Neural crest cell (in vitro differentiated cells): Measurements from ENCODE around the gene TCN1. TPM values are rescaled to one million over a fixed set of nuclear protein-coding genes. Genes with fewer than 3 reads are reported as not detected.

ENCODE experiments used
- DNase-seq: peaks from one replicate; pipeline ENCODE4 v3.0.0; 2021; ENCODE audit warnings: low read depth, mixed read lengths, low spot score
- H3K27ac Mint-ChIP-seq: one replicate; pipeline ENCODE4 v1.8.0; 2021; ENCODE audit warnings: mild to moderate bottlenecking, mixed read lengths; ENCODE audit not compliant: unreplicated experiment
- H3K27me3 Mint-ChIP-seq: 2 replicates; pipeline ENCODE4 v1.8.0; 2021; ENCODE audit warnings: low read depth, mild to moderate bottlenecking, mixed read lengths
- H3K36me3 Mint-ChIP-seq: 2 replicates; pipeline ENCODE4 v1.8.0; 2021; ENCODE audit warnings: low read depth, mild to moderate bottlenecking, mixed read lengths
- H3K4me1 Mint-ChIP-seq: 2 replicates; pipeline ENCODE4 v1.8.0; 2021; ENCODE audit warnings: mixed read lengths
- H3K4me3 Mint-ChIP-seq: one replicate; pipeline ENCODE4 v1.8.0; 2021; ENCODE audit warnings: mild to moderate bottlenecking, mixed read lengths
- H3K9me3 Mint-ChIP-seq: 2 replicates; pipeline ENCODE4 v1.8.0; 2021; ENCODE audit warnings: mixed read lengths
- total RNA-seq: library from RNA; stranded (reverse); gene quantifications from 2 replicates; pipeline ENCODE4 v1.2.1, GENCODE V29; 2021
- TF ChIP-seq, protein P1 (sequence below): fragments of 200-600 bp; sonication (generic); conservative IDR thresholded peaks from 2 replicates; pipeline ENCODE4 v1.5.0; 2021; ENCODE audit warnings: antibody characterized with exemption, mild to moderate bottlenecking

Gene TCN1
- total RNA-seq, 1 donor from 2014 or later = not detected

DNA sequence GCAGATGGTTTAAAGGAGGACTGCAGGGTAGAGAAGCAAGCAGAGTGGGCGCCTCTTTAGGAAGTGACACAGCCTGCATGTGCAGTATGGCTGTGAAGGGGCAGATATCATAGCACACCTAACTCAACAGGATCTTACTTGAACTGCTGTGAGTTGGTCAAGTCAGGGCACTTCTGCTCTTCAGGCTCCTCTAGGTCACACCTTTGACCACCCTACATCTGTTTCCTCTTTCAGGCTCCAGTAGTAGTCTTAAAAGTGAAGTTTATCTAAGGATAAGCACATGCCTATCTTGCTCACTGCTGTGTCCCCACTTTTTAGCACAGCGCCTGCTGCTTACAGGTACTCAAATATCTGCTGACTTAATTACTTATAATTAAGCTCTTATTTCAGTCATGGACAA lies 62.2 kb downstream of the TCN1 start:
- peaks cover 4% of the 10 kb centered on the region for H3K36me3 Mint-ChIP-seq
- no peaks in the 10 kb centered on the region for H3K4me1 Mint-ChIP-seq
- TF ChIP-seq, protein P1, sequence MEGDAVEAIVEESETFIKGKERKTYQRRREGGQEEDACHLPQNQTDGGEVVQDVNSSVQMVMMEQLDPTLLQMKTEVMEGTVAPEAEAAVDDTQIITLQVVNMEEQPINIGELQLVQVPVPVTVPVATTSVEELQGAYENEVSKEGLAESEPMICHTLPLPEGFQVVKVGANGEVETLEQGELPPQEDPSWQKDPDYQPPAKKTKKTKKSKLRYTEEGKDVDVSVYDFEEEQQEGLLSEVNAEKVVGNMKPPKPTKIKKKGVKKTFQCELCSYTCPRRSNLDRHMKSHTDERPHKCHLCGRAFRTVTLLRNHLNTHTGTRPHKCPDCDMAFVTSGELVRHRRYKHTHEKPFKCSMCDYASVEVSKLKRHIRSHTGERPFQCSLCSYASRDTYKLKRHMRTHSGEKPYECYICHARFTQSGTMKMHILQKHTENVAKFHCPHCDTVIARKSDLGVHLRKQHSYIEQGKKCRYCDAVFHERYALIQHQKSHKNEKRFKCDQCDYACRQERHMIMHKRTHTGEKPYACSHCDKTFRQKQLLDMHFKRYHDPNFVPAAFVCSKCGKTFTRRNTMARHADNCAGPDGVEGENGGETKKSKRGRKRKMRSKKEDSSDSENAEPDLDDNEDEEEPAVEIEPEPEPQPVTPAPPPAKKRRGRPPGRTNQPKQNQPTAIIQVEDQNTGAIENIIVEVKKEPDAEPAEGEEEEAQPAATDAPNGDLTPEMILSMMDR = no peak
- no peaks in the 10 kb centered on the region for H3K9me3 Mint-ChIP-seq
- DNase-seq = no peak
- no peak overlapping the region for H3K27ac Mint-ChIP-seq
- H3K27me3 Mint-ChIP-seq = no peaks in the 10 kb centered on the region
- no peak overlapping the region for H3K4me3 Mint-ChIP-seq

Other genes starting within 250 kb of the TCN1 start
- 35.4 and 36.6 TPM in 2 replicates for gene PATL1, start 197.4 kb downstream of the TCN1 start, total RNA-seq
- not detected in 2 replicates for gene OR10V1, start 152.6 kb downstream of the TCN1 start, total RNA-seq
- 6.5 and 7.0 TPM in 2 replicates for gene STX3, start 111.1 kb downstream of the TCN1 start, total RNA-seq
- 44.4 and 45.6 TPM in 2 replicates for gene MRPL16, start 55.7 kb downstream of the TCN1 start, total RNA-seq
- gene CBLIF, start 21.0 kb downstream of the TCN1 start, total RNA-seq = not detected in 2 replicates
- gene OOSP3, start 12.3 kb upstream of the TCN1 start, total RNA-seq = not detected in 2 replicates
- gene OOSP1, start 71.9 kb upstream of the TCN1 start, total RNA-seq = not detected in 2 replicates
- gene OOSP4A, start 97.5 kb upstream of the TCN1 start, total RNA-seq = not detected in 2 replicates
- not detected in 2 replicates for gene OOSP4B, start 150.7 kb upstream of the TCN1 start, total RNA-seq
- gene OOSP2, start 173.9 kb upstream of the TCN1 start, total RNA-seq = not detected in 2 replicates
- not detected in 2 replicates for gene MS4A3, start 190.2 kb upstream of the TCN1 start, total RNA-seq
- gene MS4A2, start 222.2 kb upstream of the TCN1 start, total RNA-seq = not detected in 2 replicates